GM21576 (cell line): Measurements from ENCODE around the gene ABCC6.
"Not testable (repeated sequence)": the region's sequence is repeated elsewhere in the genome, so short reads cannot be mapped to it uniquely, and the experiment has no call there.

Experiments
- ATAC-seq: cut with Tn5 transposase; IDR thresholded peaks from one replicate; pipeline ENCODE4 v1.9.1; 2021; ENCODE audit warnings: mild to moderate bottlenecking, moderate library complexity; ENCODE audit not compliant: unreplicated experiment

ABCC6 gene

GRCh38 chr16:16222850-16223661, at the start of gene ABCC6:
Gene ABCC6 (minus strand): TSS chr16:16223494. CDS start chr16:16223434, 60 bp downstream.
- ATAC-seq = not testable (repeated sequence)

- not testable (repeated sequence) for ATAC-seq
These were observed 49.4 kb upstream of the ABCC6 start for GRCh38 chr16:16272573-16273221.

GRCh38 chr16:16271658-16272057, 48.4 kb upstream of the ABCC6 start:
- ATAC-seq = not testable (repeated sequence)

- not testable (repeated sequence) for ATAC-seq
These were observed 45.0 kb upstream of the ABCC6 start for GRCh38 chr16:16268185-16268808.

GRCh38 chr16:16267708-16268107, 44.4 kb upstream of the ABCC6 start:
- ATAC-seq = not testable (repeated sequence)

- ATAC-seq = not testable (repeated sequence)
These were observed 41.8 kb upstream of the ABCC6 start for GRCh38 chr16:16265044-16265443.

- not testable (repeated sequence) for ATAC-seq
These were observed 40.7 kb upstream of the ABCC6 start for GRCh38 chr16:16263947-16264346.

GRCh38 chr16:16262954-16263555, 39.8 kb upstream of the ABCC6 start:
- ATAC-seq = not testable (repeated sequence)

- ATAC-seq = not testable (repeated sequence)
These were observed 36.7 kb upstream of the ABCC6 start for GRCh38 chr16:16259971-16260370.

GRCh38 chr16:16258822-16259221, 35.5 kb upstream of the ABCC6 start:
- ATAC-seq = not testable (repeated sequence)

GRCh38 chr16:16257301-16257923, 34.1 kb upstream of the ABCC6 start:
- not testable (repeated sequence) for ATAC-seq

GRCh38 chr16:16252377-16252776, 29.1 kb upstream of the ABCC6 start:
- ATAC-seq = not testable (repeated sequence)

- not testable (repeated sequence) for ATAC-seq
These were observed 26.5 kb upstream of the ABCC6 start for GRCh38 chr16:16249621-16250330.

GRCh38 chr16:16247439-16247838, 24.1 kb upstream of the ABCC6 start:
- not testable (repeated sequence) for ATAC-seq

GRCh38 chr16:16246578-16247262, 23.4 kb upstream of the ABCC6 start:
- not testable (repeated sequence) for ATAC-seq

- ATAC-seq = not testable (repeated sequence)
These were observed 20.6 kb upstream of the ABCC6 start for GRCh38 chr16:16243886-16244285.

GRCh38 chr16:16240667-16241066, 17.4 kb upstream of the ABCC6 start:
- ATAC-seq = not testable (repeated sequence)

GRCh38 chr16:16237738-16238137, 14.4 kb upstream of the ABCC6 start:
- not testable (repeated sequence) for ATAC-seq

- not testable (repeated sequence) for ATAC-seq
These were observed 13.8 kb upstream of the ABCC6 start for GRCh38 chr16:16237071-16237470.
